Measurements from ENCODE around the gene CPSF3.
A peak's percentile ranks its signal among the peaks of the same experiment; 100 is the strongest.

The CPSF3 gene

DNA sequence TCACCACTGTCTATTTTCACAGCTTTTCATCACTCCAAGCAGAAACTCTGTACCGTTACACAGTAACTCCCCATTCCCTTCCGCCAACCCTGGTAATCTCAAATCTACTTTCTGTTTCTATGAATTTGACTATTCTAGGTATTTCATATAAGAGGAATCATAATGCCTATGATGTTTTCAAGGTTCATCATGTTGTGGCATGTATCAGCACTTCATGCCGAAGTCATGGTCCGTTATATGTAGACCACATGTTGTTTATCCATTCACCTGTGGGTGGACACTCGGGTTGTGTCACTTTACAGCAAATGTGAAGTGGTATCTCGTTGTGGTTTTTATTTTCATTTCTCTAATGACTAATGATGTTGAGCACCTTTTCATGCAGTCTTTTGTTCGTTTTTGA lies 21.6 kb downstream of the CPSF3 start:
- Mint-ChIP-seq H3K27ac (peak overlapping the region; percentile 80), H3K9me3 (no peaks in the 10 kb centered on the region), H3K36me3 (ENCODE audit: low read depth) (peaks cover 39% of the 10 kb centered on the region), H3K27me3 (ENCODE audit: low read depth) (no peaks in the 10 kb centered on the region), H3K4me3 (peak overlapping the region; percentile 30), H3K4me1 (ENCODE audit: low read depth) (peaks cover 10% of the 10 kb centered on the region)
- DNase-seq (ENCODE audit: low spot score), result no peak

DNA sequence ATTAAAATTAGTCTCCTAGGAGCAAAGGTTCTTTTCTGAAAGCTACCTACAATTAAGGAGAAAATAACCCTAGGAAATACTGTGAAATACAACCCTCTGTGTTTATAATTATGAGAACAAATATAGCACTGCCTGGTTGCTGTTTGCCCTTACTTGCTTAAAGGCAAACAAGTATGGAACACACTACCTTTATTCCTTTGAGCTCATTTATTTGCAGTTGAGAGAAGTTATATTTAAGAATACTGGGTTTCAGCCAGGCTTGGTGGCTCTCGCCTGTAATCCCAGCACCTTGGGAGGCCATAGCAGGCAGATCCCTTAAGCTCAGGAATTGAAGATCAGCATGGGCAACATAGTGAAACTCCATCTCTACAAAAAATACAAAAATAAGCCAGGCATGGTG lies 27.8 kb downstream of the CPSF3 start:
- Mint-ChIP-seq H3K4me1 (ENCODE audit: low read depth) (no peaks in the 10 kb centered on the region), H3K27ac (no peak overlapping the region), H3K27me3 (ENCODE audit: low read depth) (no peaks in the 10 kb centered on the region), H3K9me3 (no peaks in the 10 kb centered on the region), H3K36me3 (ENCODE audit: low read depth) (peaks cover 31% of the 10 kb centered on the region), H3K4me3 (no peak overlapping the region)
- no peak for DNase-seq (ENCODE audit: low spot score)

DNA sequence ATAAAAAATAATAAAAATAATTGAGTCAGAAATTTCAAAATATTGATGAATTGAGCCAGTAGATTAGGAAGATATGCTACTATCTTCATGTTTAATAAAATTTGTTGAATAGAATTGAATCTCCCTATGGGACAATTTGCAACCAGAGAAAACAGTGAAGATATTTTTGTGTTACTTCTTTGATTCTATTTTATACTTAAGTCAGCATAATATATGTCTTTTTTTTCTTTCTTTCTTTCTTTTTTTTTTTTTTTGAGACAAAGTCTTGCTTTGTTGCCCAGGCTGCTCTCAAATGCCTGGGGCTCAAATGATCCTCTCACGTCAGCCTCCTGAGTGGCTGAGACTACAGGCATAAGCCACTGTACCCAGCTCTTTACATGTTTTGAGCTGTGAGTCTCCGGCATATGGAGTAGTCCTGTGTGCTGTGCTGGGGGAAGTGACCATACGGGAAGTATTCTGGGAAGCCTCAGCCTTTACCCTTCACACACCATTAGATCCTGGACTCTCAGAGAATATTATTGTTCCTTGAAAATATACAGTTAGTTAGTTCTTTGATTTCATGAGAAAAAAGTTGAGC lies 37.1 kb downstream of the CPSF3 start:
- Mint-ChIP-seq H3K36me3 (ENCODE audit: low read depth) (peaks cover 21% of the 10 kb centered on the region), H3K4me1 (ENCODE audit: low read depth) (peaks cover 5% of the 10 kb centered on the region), H3K27ac (no peak overlapping the region), H3K27me3 (ENCODE audit: low read depth) (no peaks in the 10 kb centered on the region), H3K9me3 (no peaks in the 10 kb centered on the region), H3K4me3 (no peak overlapping the region)
- no peak for DNase-seq (ENCODE audit: low spot score)

DNA sequence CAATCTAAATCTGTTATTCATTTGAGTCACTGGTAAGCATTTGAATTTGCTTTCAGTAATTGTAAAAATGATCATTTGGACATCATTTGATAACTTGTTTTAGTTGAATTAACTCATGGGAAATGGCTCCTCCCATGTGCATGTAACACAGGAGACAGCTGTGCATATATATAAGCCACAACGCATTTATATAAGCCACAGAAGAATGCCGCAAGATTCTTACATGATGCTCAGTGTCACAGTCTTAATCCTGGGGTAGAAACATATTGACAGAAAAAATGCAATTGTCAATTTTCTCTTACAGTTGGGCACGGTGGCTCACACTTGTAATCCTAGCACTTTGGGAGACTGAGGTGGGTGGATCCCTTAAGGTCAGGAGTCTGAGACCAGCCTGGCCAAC lies 37.6 kb downstream of the CPSF3 start:
- Mint-ChIP-seq H3K36me3 (ENCODE audit: low read depth) (peaks cover 25% of the 10 kb centered on the region), H3K27ac (no peak overlapping the region)

DNA sequence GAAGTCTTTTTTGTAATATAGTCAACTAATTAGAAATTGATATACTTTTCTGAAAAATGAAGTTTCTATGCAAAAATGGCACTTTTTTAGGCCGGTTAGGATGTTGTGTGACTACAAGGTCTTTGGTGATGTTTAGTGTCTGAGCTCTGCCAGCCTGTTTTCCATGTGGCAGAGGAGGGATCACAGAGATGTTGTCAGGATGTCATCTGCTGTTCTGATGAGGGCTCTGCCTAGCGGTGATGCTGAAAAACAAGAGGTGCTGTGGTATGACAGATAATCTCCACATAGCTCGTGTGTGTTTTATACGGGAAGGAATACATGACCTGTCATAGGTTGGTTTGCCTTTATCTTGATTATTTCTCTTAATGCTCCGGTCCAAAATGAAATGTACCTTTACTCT lies 38.9 kb downstream of the CPSF3 start:
- H3K4me3 Mint-ChIP-seq, result no peak overlapping the region
- H3K9me3 Mint-ChIP-seq, result no peaks in the 10 kb centered on the region
- no peaks in the 10 kb centered on the region for H3K27me3 Mint-ChIP-seq (ENCODE audit: low read depth)
- no peak for DNase-seq (ENCODE audit: low spot score)
- H3K4me1 Mint-ChIP-seq (ENCODE audit: low read depth), result peaks cover 5% of the 10 kb centered on the region
- H3K27ac Mint-ChIP-seq, result no peak overlapping the region
- H3K36me3 Mint-ChIP-seq (ENCODE audit: low read depth), result peaks cover 28% of the 10 kb centered on the region

More for the DNA sequence above, 37.6 kb downstream of the CPSF3 start:
- Mint-ChIP-seq H3K4me3 (no peak overlapping the region), H3K27me3 (ENCODE audit: low read depth) (no peaks in the 10 kb centered on the region), H3K4me1 (ENCODE audit: low read depth) (peaks cover 5% of the 10 kb centered on the region), H3K9me3 (no peaks in the 10 kb centered on the region)
- DNase-seq (ENCODE audit: low spot score), result no peak

DNA sequence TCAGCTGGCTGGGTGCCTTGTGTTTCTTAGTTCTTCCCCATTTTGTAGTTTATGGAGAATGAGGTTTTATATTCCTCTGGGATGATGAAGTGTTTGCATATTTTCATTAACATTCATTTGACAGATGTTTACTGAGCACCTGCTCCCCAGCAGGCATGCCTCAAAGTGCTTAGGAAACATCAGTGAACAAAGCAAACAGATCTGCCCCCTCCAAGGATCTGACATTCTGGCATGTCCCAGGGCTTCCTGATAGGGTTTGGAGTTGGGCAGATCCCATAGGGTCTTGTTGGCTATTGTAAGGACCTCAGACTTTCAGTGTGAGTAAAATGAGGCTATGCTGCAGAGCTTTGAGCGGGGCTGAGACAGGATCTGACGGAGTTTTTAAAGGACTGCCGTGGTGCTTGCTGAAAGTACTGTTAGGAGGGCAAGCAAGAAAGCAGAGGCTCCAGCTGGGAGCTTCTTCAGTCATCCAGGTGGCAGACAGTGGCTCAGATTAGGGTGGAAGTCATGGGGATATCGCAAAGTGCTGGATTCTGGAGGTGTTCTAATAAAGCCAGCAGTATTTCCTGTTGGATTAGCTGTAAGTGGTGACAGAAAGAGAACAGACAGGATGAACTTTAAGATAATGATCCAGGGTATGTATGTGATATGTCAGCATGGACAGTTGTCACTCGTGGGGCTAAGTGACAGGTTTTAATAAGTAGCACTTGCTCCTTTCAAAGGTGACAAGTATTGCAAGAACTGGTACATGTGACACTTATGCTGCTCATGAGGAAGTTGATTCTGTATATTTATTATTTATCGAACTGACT lies 39.6 kb downstream of the CPSF3 start:
- Mint-ChIP-seq H3K9me3 (no peaks in the 10 kb centered on the region), H3K36me3 (ENCODE audit: low read depth) (peaks cover 28% of the 10 kb centered on the region), H3K27me3 (ENCODE audit: low read depth) (no peaks in the 10 kb centered on the region), H3K27ac (no peak overlapping the region), H3K4me3 (no peak overlapping the region), H3K4me1 (ENCODE audit: low read depth) (peaks cover 5% of the 10 kb centered on the region)
- no peak for DNase-seq (ENCODE audit: low spot score)

DNA sequence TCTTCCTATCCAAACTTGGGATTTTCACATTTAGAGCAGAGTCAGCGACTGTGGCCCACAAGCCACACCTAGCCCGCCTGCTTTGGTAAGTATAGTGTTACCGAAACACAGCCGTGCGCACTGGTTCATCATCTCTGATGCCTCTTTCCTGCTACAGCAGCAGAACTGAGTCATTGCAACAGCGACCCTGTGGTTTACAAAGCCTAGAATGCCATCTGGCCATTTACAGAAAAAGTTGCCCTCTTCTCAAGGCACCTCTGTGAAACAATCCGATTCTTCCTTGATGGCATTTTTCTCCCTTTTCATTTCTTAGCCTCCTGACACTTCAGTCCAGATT lies 40.2 kb downstream of the CPSF3 start:
- no peak overlapping the region for H3K4me3 Mint-ChIP-seq
- H3K27ac Mint-ChIP-seq, result no peak overlapping the region
- no peaks in the 10 kb centered on the region for H3K27me3 Mint-ChIP-seq (ENCODE audit: low read depth)
- peaks cover 28% of the 10 kb centered on the region for H3K36me3 Mint-ChIP-seq (ENCODE audit: low read depth)
- H3K4me1 Mint-ChIP-seq (ENCODE audit: low read depth), result peaks cover 5% of the 10 kb centered on the region
- no peak for DNase-seq (ENCODE audit: low spot score)
- H3K9me3 Mint-ChIP-seq, result no peaks in the 10 kb centered on the region

DNA sequence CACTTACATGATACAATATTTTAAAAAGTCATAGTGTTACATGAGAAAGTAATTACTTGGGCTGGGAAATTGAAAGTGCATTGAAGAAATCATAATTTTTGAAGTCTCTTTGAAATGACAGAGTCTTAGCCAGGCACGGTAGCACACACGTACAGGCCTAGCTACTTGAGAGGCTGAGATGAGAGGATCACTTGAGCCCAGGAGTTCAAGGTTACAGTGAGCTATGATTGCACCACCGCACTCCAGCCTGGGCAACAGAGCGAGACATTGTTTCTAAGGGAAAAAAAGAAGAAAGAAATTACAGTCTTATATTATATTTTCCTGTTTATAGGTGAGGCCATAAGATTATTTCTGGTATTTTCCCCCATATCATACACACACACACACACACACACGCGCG lies 41.7 kb downstream of the CPSF3 start:
- Mint-ChIP-seq H3K27me3 (ENCODE audit: low read depth) (no peaks in the 10 kb centered on the region), H3K4me1 (ENCODE audit: low read depth) (peaks cover 5% of the 10 kb centered on the region), H3K4me3 (no peak overlapping the region), H3K9me3 (no peaks in the 10 kb centered on the region), H3K36me3 (ENCODE audit: low read depth) (peaks cover 26% of the 10 kb centered on the region), H3K27ac (no peak overlapping the region)
- DNase-seq (ENCODE audit: low spot score), result no peak

DNA sequence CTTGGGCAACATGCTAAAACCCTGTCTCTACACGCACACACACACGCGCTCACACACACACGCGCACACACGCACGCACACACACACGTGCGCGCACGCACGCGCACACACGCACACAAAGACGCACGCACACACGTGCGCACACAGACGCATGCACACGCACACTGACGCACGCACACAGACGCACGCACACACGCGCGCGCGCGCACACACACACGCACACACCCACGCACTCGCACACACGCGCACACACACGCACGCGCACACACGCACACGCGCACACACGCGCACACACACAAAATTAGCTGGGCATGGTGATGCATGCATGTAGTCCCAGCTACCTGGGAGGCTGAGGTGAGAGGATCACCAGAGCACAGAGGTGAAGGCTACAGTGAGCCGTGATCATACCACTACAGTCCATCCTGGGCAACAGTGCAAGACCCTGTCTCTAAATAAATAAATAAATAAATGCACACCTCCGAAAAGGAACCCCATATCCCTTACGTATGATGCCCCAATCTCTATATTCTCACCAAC lies 42.8 kb downstream of the CPSF3 start:
- Mint-ChIP-seq H3K4me1 (ENCODE audit: low read depth) (peaks cover 5% of the 10 kb centered on the region), H3K9me3 (no peaks in the 10 kb centered on the region), H3K36me3 (ENCODE audit: low read depth) (peaks cover 27% of the 10 kb centered on the region), H3K27me3 (ENCODE audit: low read depth) (no peaks in the 10 kb centered on the region), H3K4me3 (no peak overlapping the region), H3K27ac (no peak overlapping the region)
- DNase-seq (ENCODE audit: low spot score), result no peak

DNA sequence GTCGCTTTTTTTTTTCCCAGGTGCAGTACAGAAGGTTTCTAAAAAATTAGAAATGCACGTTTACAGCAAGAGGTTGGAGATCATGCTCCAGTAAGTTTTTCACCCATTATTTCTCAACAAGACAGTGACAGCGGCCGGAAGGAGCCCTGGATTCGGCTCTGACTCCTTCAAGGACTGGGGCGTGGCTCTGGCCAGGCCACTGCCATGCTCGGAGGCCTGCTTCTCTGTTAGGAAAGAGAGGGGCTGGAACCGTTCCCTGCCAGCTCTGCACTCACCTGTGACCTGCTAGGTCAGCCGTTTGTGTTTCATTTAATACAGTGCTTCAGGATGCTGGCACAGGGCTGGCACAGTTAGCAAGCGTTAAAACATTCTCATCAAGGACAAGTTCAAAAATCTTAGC lies 44.2 kb downstream of the CPSF3 start:
- no peak overlapping the region for H3K27ac Mint-ChIP-seq
- no peak for DNase-seq (ENCODE audit: low spot score)
- H3K9me3 Mint-ChIP-seq, result no peaks in the 10 kb centered on the region
- peaks cover 5% of the 10 kb centered on the region for H3K4me1 Mint-ChIP-seq (ENCODE audit: low read depth)
- H3K4me3 Mint-ChIP-seq, result no peak overlapping the region
- no peaks in the 10 kb centered on the region for H3K27me3 Mint-ChIP-seq (ENCODE audit: low read depth)
- H3K36me3 Mint-ChIP-seq (ENCODE audit: low read depth), result peaks cover 31% of the 10 kb centered on the region

DNA sequence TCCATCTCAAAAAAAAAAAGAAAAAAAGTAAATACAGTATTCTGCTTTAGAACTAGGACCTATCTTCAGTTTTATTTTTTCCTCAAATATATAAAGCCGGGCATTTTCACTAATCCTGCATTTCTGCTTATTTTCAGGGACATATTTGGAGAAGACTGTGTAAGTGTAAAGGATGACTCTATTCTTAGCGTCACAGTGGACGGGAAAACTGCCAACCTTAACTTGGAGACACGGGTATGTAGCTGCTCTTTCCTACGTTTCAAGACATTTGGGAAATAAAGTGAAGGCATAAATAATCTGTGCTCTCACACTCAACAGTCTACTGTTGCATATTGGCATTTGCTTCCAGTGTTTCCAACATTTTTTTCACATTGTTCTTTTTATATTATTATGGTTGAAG lies 47.8 kb downstream of the CPSF3 start:
- Mint-ChIP-seq H3K27me3 (ENCODE audit: low read depth) (no peaks in the 10 kb centered on the region), H3K9me3 (peaks cover 4% of the 10 kb centered on the region), H3K4me1 (ENCODE audit: low read depth) (peaks cover 11% of the 10 kb centered on the region), H3K4me3 (no peak overlapping the region), H3K27ac (no peak overlapping the region), H3K36me3 (ENCODE audit: low read depth) (peaks cover 38% of the 10 kb centered on the region)
- no peak for DNase-seq (ENCODE audit: low spot score)

DNA sequence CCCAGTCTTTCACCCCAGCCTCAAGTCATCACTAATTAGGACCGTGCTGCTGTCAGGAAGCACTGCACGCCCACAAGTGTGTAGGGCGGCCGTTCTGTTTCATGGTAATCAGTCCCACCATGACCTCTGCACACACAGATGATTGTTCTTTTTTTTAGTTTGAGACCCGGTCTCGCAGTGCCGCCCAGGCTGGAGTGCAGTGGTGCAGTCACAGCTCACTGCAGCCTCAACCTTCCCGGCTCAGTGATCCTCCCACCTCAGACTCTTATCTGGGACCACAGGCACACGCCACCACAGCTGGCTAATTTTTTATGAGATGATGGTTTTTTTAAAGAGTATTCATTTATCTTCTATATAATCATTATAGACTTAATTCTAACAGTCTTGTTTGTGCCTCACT lies 49.1 kb downstream of the CPSF3 start:
- Mint-ChIP-seq H3K4me1 (ENCODE audit: low read depth) (peaks cover 20% of the 10 kb centered on the region), H3K36me3 (ENCODE audit: low read depth) (peaks cover 45% of the 10 kb centered on the region), H3K4me3 (peak overlapping the region; percentile 79), H3K9me3 (peaks cover 5% of the 10 kb centered on the region), H3K27ac (peak overlapping the region; percentile 45), H3K27me3 (ENCODE audit: low read depth) (no peaks in the 10 kb centered on the region)
- no peak for DNase-seq (ENCODE audit: low spot score)

DNA sequence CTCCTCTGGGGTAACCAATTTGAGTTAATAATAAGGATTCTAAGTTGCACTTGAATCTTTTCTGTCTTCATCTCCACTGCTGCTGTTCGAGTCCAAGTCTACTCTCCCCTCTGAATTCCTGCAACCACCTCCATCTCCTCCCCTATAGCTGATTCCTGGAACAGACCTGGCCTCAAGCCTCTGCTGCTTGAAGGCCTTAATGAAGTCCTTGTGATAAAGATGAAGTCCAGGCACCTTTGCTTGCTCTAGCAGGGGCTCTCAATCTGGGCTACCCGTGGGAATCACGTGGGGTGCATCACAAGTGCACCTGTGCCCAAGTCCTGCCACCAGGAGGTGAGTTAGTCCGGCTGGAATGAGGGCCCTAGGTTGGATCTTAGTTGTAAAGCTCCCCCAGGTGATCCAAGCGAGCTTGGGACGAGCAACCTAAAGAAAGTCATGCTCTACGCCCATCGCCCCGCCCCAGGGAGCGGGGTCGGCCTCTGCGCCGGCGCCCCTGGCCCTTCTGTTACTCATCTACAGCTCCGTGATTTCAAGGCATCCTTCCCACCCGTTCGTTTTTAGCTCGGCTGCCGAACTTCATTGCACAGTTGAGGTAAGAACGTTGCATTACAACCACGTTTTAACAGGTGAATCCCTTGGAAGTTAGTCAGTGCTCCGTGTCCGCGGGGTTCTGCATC lies 50.0 kb downstream of the CPSF3 start:
- Mint-ChIP-seq H3K36me3 (ENCODE audit: low read depth) (peaks cover 48% of the 10 kb centered on the region), H3K4me1 (ENCODE audit: low read depth) (peaks cover 24% of the 10 kb centered on the region), H3K9me3 (peaks cover 5% of the 10 kb centered on the region), H3K27me3 (ENCODE audit: low read depth) (no peaks in the 10 kb centered on the region), H3K27ac (peak overlapping the region; percentile 84), H3K4me3 (peak overlapping the region; percentile 79)
- DNase-seq (ENCODE audit: low spot score), result peak; percentile 13

DNA sequence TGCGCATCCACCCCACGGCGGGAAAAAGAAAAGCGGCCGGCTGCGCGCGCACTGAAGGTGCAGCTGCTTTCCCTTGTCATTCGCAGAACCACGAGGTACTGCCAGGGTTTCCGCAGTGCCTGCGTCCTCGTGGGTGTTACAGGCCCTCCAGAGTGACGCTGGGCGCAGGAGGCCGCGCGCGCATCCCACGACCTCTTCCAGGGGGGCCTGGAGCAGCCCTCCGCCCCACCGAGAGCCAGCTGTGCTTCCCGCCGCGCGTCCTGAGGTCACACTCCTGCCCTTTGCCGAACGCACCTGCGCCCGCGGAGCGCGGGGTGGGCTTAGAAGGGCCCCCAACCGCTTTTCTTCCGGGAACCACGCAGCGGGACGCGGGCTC lies 50.5 kb downstream of the CPSF3 start:
- Mint-ChIP-seq H3K4me1 (ENCODE audit: low read depth) (peaks cover 29% of the 10 kb centered on the region), H3K4me3 (peak overlapping the region; percentile 79), H3K36me3 (ENCODE audit: low read depth) (peaks cover 51% of the 10 kb centered on the region), H3K27ac (peak overlapping the region; percentile 84), H3K27me3 (ENCODE audit: low read depth) (no peaks in the 10 kb centered on the region), H3K9me3 (peaks cover 5% of the 10 kb centered on the region)
- DNase-seq (ENCODE audit: low spot score), result peak; percentile 45
